GM21717 (cell line): Measurements from ENCODE around the gene KCNK5.

Experiments used
- ATAC-seq: cut with Tn5 transposase; IDR thresholded peaks from one replicate; pipeline ENCODE4 v1.9.1; 2021; ENCODE audit warnings: mild to moderate bottlenecking, moderate library complexity; ENCODE audit not compliant: unreplicated experiment

The KCNK5 gene

GRCh38 chr6:39178235-39178634 lies 51.0 kb downstream of the KCNK5 start:
- ATAC-seq = no peak

GRCh38 chr6:39177130-39177529 lies 52.1 kb downstream of the KCNK5 start:
- ATAC-seq = no peak

- ATAC-seq = no peak
Measured at GRCh38 chr6:39173270-39173669, 56.0 kb downstream of the KCNK5 start.

- no peak for ATAC-seq
Measured at GRCh38 chr6:39172377-39172757, 56.9 kb downstream of the KCNK5 start.

- no peak for ATAC-seq
Measured at GRCh38 chr6:39171489-39172376, 57.5 kb downstream of the KCNK5 start.

- no peak for ATAC-seq
Measured at GRCh38 chr6:39170860-39171259, 58.4 kb downstream of the KCNK5 start.

GRCh38 chr6:39170389-39170788 lies 58.9 kb downstream of the KCNK5 start:
- no peak for ATAC-seq

GRCh38 chr6:39169448-39170344 lies 59.6 kb downstream of the KCNK5 start:
- ATAC-seq = no peak

GRCh38 chr6:39167866-39168625 lies 61.2 kb downstream of the KCNK5 start:
- no peak for ATAC-seq

- ATAC-seq = no peak
Measured at GRCh38 chr6:39167321-39167720, 62.0 kb downstream of the KCNK5 start.

GRCh38 chr6:39166912-39167290 lies 62.4 kb downstream of the KCNK5 start:
- no peak for ATAC-seq

- no peak for ATAC-seq
Measured at GRCh38 chr6:39166189-39166911, 62.9 kb downstream of the KCNK5 start.

- no peak for ATAC-seq
Measured at GRCh38 chr6:39157511-39157910, 71.8 kb downstream of the KCNK5 start.

GRCh38 chr6:39156801-39157200 lies 72.5 kb downstream of the KCNK5 start:
- ATAC-seq = no peak

- no peak for ATAC-seq
Measured at GRCh38 chr6:39154705-39155104, 74.6 kb downstream of the KCNK5 start.

GRCh38 chr6:39153766-39154397 lies 75.4 kb downstream of the KCNK5 start:
- no peak for ATAC-seq

- ATAC-seq = no peak
Measured at GRCh38 chr6:39152262-39152661, 77.0 kb downstream of the KCNK5 start.

- no peak for ATAC-seq
Measured at GRCh38 chr6:39151211-39151610, 78.1 kb downstream of the KCNK5 start.

- ATAC-seq = no peak
Measured at GRCh38 chr6:39144481-39145173, 84.6 kb downstream of the KCNK5 start.
